Mucosa of descending colon (tissue), 3 donors: ENCODE data around the gene SRGAP3. TPM values are rescaled to one million over a fixed set of nuclear protein-coding genes. Genes with fewer than 3 reads are reported as not detected.

Source experiments
- ATAC-seq: fragments of 200-7000 bp; cut with Tn5 transposase; one replicate; pipeline ENCODE4 v1.9.1; 2020; ENCODE audit warnings: mild to moderate bottlenecking, moderate library complexity
- DNase-seq, 3 donors: peaks; one replicate each; pipeline ENCODE4 v3.0.0-alpha.2; 2020
- H3K36me3 ChIP-seq: fragments of 200-600 bp; one replicate; pipeline ENCODE4 v1.8.0; 2021; ENCODE audit warnings: low read depth, mild to moderate bottlenecking
- H3K4me1 ChIP-seq: fragments of 200-600 bp; one replicate; pipeline ENCODE4 v1.8.0; 2021; ENCODE audit warnings: low read depth, mild to moderate bottlenecking
- H3K4me3 ChIP-seq: fragments of 200-600 bp; one replicate; pipeline ENCODE4 v1.8.0; 2021; ENCODE audit warnings: mild to moderate bottlenecking
- H3K9me3 ChIP-seq: fragments of 200-600 bp; one replicate; pipeline ENCODE4 v1.8.0; 2021; ENCODE audit warnings: mild to moderate bottlenecking
- CTCF ChIP-seq: fragments of 200-600 bp; IDR thresholded peaks from one replicate; pipeline ENCODE4 v1.8.0; 2022; ENCODE audit warnings: antibody characterized with exemption, mild to moderate bottlenecking
- intact Hi-C, 2 donors: fragments of 100-400 bp; cut with DNase I in 1 of 2; cut with micrococcal nuclease in 1 of 2; formaldehyde crosslinking; loops; one replicate each; pipeline versions ENCODE4 v1.11.0 to v1.11.1; 2022; cut with DNase I, micrococcal nuclease
- total RNA-seq, 3 donors: library from RNA; stranded (reverse); fragmentation: NEBNext Ultra II Directional in 2 of 3; extraction: Animal tissue kit (Norgen Biotek cat#: 25700) in 2 of 3; gene quantifications; one replicate each; pipeline versions ENCODE4 v1.2.1 to v1.2.4, GENCODE V29; 2021 to 2023
- donor health status: DM: no; HTN: no; CAD: no; lungs with moderate emphysema.
- donor health status: DM: no; HTN: no; CAD: no.
- donor health status: DM: no; HTN: yes; CAD: no.

Gene SRGAP3
- total RNA-seq, 3 donors from 2014 or later = 6.4 to 9.0 (median 8.6) TPM

DNA sequence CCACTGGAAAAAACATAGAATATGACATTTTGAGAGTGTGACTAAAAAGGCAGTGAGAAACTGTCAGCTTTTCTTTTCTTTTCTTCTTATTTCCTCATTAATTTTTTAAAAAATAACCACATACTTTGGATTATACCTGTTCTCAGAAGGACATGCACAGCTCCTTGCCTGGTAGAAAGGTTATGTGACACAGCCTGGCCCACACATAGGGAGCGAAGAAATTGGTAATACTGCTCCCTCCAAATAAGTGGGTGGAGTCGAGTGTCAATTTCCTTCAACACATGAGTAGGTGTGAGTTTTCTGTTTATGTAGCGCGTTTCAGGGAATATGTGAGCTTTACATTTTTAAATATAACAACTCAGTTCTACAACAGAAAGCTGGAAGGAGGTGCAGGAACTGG is 257.2 kb downstream of the SRGAP3 start:
- no peak for ATAC-seq
- no peak for TF ChIP-seq CTCF
- H3K4me1 ChIP-seq = no peaks in the 10 kb centered on the region
- no peak for DNase-seq
- intact Hi-C loops = no loop called here
- no peaks in the 10 kb centered on the region for H3K36me3 ChIP-seq
- no peak overlapping the region for H3K4me3 ChIP-seq
- H3K9me3 ChIP-seq = no peaks in the 10 kb centered on the region

GRCh38 chr3:8990266-8991215 is 258.9 kb downstream of the SRGAP3 start:
- TF ChIP-seq CTCF = no peak
- Histone ChIP-seq H3K36me3 (no peaks in the 10 kb centered on the region), H3K4me1 (no peaks in the 10 kb centered on the region), H3K4me3 (no peak overlapping the region), H3K9me3 (no peaks in the 10 kb centered on the region)
- DNase-seq (no peak), ATAC-seq (peak; percentile 29)
- intact Hi-C loops = no loop called here

DNA sequence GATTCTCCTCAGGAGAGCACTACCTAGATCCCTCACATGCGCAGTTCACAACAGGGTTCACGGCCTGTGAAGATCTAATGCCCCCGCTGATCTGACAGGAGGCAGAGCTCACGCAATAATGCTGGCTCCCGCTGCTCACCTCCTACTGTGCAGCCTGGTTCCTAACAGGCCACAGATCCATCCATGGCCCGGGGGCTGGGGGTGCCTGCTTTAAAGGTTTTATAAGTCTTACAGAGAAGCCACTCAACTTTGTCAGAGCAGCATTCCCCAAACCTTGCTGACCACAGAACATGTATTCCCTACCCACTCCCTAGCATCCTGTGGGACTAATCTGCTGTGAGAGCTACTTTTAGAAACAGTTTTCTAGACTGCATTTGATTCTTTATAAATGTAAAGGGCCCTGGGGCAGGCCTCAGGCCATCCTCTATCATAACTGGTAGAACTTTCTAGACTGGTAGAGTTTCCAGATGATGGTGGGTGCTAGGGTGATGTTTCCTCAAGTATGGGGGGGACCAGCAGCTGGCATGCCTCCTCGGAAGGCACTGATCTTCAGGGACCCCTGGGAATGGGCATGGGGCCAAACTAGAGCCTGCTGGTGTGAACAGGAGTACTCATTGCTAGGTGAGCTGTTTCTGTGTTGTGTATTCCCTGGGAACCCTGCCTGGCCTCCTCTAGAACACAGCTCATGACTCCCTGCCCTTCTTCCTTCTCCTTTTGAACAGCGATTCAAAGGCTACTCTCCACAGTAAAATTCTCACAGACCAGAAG is 260.5 kb downstream of the SRGAP3 start:
- intact Hi-C loops = loop anchor here (5.0 kb wide), 2 partner anchors 78 to 313 kb away; no protein-coding TSS in a partner anchor
- no peak for ATAC-seq
- no peaks in the 10 kb centered on the region for H3K9me3 ChIP-seq
- no peaks in the 10 kb centered on the region for H3K4me1 ChIP-seq
- no peaks in the 10 kb centered on the region for H3K36me3 ChIP-seq
- TF ChIP-seq CTCF = no peak
- no peak for DNase-seq
- no peak overlapping the region for H3K4me3 ChIP-seq

GRCh38 chr3:8988384-8988655 is 261.1 kb downstream of the SRGAP3 start:
- DNase-seq (no peak), ATAC-seq (no peak)
- intact Hi-C loops = loop anchor here (5.0 kb wide), 2 partner anchors 79 to 314 kb away; no protein-coding TSS in a partner anchor
- no peak overlapping the region for H3K4me3 ChIP-seq
- H3K9me3 ChIP-seq = no peaks in the 10 kb centered on the region
- no peak for TF ChIP-seq CTCF
- no peaks in the 10 kb centered on the region for H3K36me3 ChIP-seq
- no peaks in the 10 kb centered on the region for H3K4me1 ChIP-seq

- TF ChIP-seq CTCF = peak; percentile 63
- no peaks in the 10 kb centered on the region for H3K9me3 ChIP-seq
- intact Hi-C loops = loop anchor here (5.0 kb wide), 2 partner anchors 79 to 314 kb away; no protein-coding TSS in a partner anchor
- H3K4me3 ChIP-seq = no peak overlapping the region
- H3K4me1 ChIP-seq = no peaks in the 10 kb centered on the region
- no peaks in the 10 kb centered on the region for H3K36me3 ChIP-seq
- ATAC-seq (peak; percentile 77), DNase-seq (peak in 2 of 3 donors; percentile 72)
Measured at GRCh38 chr3:8987645-8988383, 261.6 kb downstream of the SRGAP3 start.
